Smooth muscle cell (in vitro differentiated cells): ENCODE data around the gene SEMA3B. TPM values are rescaled to one million over a fixed set of nuclear protein-coding genes. Genes with fewer than 3 reads are reported as not detected.

Experiments used
- DNase-seq: peaks from one replicate; lab custom pipeline; 2025; ENCODE audit not compliant: unreplicated experiment; lab: John Stamatoyannopoulos, UW
- H2AFZ ChIP-seq: fragments of 200-600 bp; sonication (generic); 2 replicates; pipeline ENCODE4 v1.6.0; 2016; ENCODE audit warnings: antibody characterized with exemption, low read depth, mild to moderate bottlenecking
- H3F3A ChIP-seq: fragments of 200-600 bp; sonication (generic); 2 replicates; pipeline ENCODE4 v1.6.0; 2017; ENCODE audit warnings: antibody characterized with exemption, low read depth
- H3K27ac ChIP-seq: fragments of 200-600 bp; sonication (generic); 2 replicates; pipeline ENCODE4 v1.5.1; 2016; ENCODE audit warnings: low read depth, mild to moderate bottlenecking
- H3K27me3 ChIP-seq: fragments of 200-600 bp; sonication (generic); 2 replicates; pipeline ENCODE4 v1.6.1; 2016; ENCODE audit warnings: low read depth, mild to moderate bottlenecking
- H3K36me3 ChIP-seq: fragments of 200-600 bp; sonication (generic); 2 replicates; pipeline ENCODE4 v1.5.1; 2016; ENCODE audit warnings: low read depth
- H3K4me1 ChIP-seq: fragments of 200-600 bp; sonication (generic); 2 replicates; pipeline ENCODE4 v1.5.1; 2016; ENCODE audit warnings: low read depth
- H3K4me2 ChIP-seq: fragments of 200-600 bp; sonication (generic); 2 replicates; pipeline ENCODE4 v1.6.0; 2016; ENCODE audit warnings: mild to moderate bottlenecking
- H3K4me3 ChIP-seq: fragments of 200-600 bp; sonication (generic); 2 replicates; pipeline ENCODE4 v1.5.1; 2016; ENCODE audit warnings: mild to moderate bottlenecking
- H3K79me2 ChIP-seq: fragments of 200-600 bp; sonication (generic); 2 replicates; pipeline ENCODE4 v1.6.0; 2016; ENCODE audit warnings: low read depth, mild to moderate bottlenecking
- H3K9ac ChIP-seq: fragments of 200-600 bp; sonication (generic); 2 replicates; pipeline ENCODE4 v1.6.0; 2016; ENCODE audit warnings: low read depth
- H3K9me3 ChIP-seq: fragments of 200-600 bp; sonication (generic); replicated peaks from 2 replicates; pipeline ENCODE4 v1.5.1; 2016; ENCODE audit warnings: low read depth
- H4K20me1 ChIP-seq: fragments of 200-600 bp; sonication (generic); 2 replicates; pipeline ENCODE4 v1.6.0; 2016; ENCODE audit warnings: low read depth
- CTCF ChIP-seq: fragments of 200-600 bp; sonication (generic); IDR thresholded peaks from 2 replicates; pipeline ENCODE4 v1.5.1; 2017; ENCODE audit warnings: borderline replicate concordance, mild to moderate bottlenecking, antibody characterized with exemption; ENCODE audit not compliant: insufficient read depth, poor library complexity, severe bottlenecking
- WGBS: methylation state at CpG from one replicate; pipeline ENCODE4 v1.1.7; 2016; ENCODE audit warnings: low lambda C conversion rate; 5-methylcytosine and 5-hydroxymethylcytosine counted together
- polyA plus RNA-seq: library from polyadenylated mRNA; unstranded; fragments of >200 nt; fragmentation: Nextera tagmentation; extraction: Ambion mirVana; gene quantifications from 2 replicates; pipeline ENCODE4 v1.2.1, GENCODE V29; 2016
- total RNA-seq: library from RNA; depleted of rRNA; stranded (reverse); fragments of >200 nt; gene quantifications from 2 replicates; pipeline ENCODE4 v1.2.3, GENCODE V29; 2014

SEMA3B gene
- total and polyA plus RNA-seq, 2 experiments from 2014 or later, result 26.3 to 48.3 TPM

DNA sequence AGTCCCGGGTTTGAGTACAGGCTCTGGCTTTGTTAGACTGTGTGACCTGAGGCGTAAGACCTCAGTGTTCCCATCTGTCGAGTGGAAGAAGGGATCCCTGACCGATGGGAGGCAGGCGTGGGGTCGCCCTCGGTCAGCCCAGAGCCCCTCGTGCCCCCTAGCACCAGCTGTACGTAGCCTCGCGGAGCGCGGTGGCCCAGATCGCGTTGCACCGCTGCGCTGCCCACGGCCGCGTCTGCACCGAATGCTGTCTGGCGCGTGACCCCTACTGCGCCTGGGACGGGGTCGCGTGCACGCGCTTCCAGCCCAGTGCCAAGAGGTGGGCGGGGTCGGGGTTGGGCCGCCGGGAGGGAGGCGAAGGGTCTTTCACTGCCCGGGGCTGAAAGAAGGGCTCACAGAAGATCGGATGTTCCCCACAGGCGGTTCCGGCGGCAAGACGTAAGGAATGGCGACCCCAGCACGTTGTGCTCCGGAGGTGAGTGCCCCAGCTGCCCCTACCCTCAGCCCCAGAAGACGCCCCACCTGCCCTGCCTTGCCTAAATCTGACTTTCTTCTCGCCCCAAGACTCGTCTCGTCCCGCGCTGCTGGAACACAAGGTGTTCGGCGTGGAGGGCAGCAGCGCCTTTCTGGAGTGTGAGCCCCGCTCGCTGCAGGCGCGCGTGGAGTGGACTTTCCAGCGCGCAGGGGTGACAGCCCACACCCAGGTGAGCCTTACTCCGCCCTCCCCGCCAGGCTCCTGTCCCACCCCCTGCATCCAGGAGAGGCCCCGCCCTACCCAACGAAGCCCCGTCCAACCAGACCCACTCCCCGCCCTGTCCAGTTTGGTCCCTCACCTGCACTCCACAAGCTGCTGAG, 6.4 kb downstream of the SEMA3B start:
- H3K4me2 ChIP-seq, result no peak overlapping the region
- TF ChIP-seq CTCF, result no peak
- no peak for DNase-seq
- H3K9me3 ChIP-seq, result no peaks in the 10 kb centered on the region
- no peaks in the 10 kb centered on the region for H3F3A ChIP-seq
- no peak overlapping the region for H3K9ac ChIP-seq
- WGBS, result 32% methylated on average over 48 of the region's 65 CpGs
- peaks cover 4% of the 10 kb centered on the region for H3K4me1 ChIP-seq
- no peaks in the 10 kb centered on the region for H3K79me2 ChIP-seq
- peaks cover 42% of the 10 kb centered on the region for H3K27me3 ChIP-seq
- no peak overlapping the region for H2AFZ ChIP-seq
- peaks cover 8% of the 10 kb centered on the region for H4K20me1 ChIP-seq
- H3K4me3 ChIP-seq, result no peak overlapping the region
- no peak overlapping the region for H3K27ac ChIP-seq
- H3K36me3 ChIP-seq, result no peaks in the 10 kb centered on the region

DNA sequence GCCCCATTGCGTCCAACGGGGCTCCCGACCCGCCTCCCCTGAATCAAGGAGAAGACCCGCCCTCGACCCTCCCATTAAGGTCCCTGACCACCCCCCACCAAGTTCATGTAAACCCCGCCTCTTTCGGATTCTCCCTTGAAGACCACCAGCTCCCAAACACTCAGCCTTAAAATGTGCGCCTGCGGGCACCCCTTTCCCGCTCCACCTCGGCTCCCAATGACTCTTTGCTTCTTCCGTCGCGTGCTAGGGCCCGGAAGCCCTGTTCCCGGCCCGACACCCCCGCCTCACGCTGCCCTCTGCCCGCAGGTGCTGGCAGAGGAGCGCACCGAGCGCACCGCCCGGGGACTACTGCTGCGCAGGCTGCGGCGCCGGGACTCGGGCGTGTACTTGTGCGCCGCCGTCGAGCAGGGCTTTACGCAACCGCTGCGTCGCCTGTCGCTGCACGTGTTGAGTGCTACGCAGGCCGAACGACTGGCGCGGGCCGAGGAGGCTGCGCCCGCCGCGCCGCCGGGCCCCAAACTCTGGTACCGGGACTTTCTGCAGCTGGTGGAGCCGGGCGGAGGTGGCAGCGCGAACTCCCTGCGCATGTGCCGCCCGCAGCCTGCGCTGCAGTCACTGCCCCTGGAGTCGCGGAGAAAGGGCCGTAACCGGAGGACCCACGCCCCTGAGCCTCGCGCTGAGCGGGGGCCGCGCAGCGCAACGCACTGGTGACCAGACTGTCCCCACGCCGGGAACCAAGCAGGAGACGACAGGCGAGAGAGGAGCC, 7.2 kb downstream of the SEMA3B start:
- 50% methylated on average over 73 of the region's 79 CpGs for WGBS
- no peak for TF ChIP-seq CTCF
- no peak overlapping the region for H3K27ac ChIP-seq

GRCh38 chr3:50276762-50277101, 7.8 kb downstream of the SEMA3B start:
- WGBS, result 94% methylated on average over 17 of the region's 17 CpGs
- peaks cover 4% of the 10 kb centered on the region for H3K4me1 ChIP-seq
- no peak overlapping the region for H3K4me2 ChIP-seq
- H2AFZ ChIP-seq, result no peak overlapping the region
- H3K4me3 ChIP-seq, result no peak overlapping the region
- no peaks in the 10 kb centered on the region for H3F3A ChIP-seq
- H3K27me3 ChIP-seq, result peaks cover 42% of the 10 kb centered on the region
- H4K20me1 ChIP-seq, result peaks cover 8% of the 10 kb centered on the region
- DNase-seq, result no peak
- H3K36me3 ChIP-seq, result no peaks in the 10 kb centered on the region
- TF ChIP-seq CTCF, result no peak
- H3K9me3 ChIP-seq, result no peaks in the 10 kb centered on the region
- no peaks in the 10 kb centered on the region for H3K79me2 ChIP-seq
- H3K27ac ChIP-seq, result no peak overlapping the region
- no peak overlapping the region for H3K9ac ChIP-seq

More for the DNA sequence above, 7.2 kb downstream of the SEMA3B start:
- Histone ChIP-seq H3K9ac (no peak overlapping the region), H3K4me1 (peaks cover 4% of the 10 kb centered on the region), H3K4me2 (no peak overlapping the region), H3K9me3 (no peaks in the 10 kb centered on the region), H4K20me1 (peaks cover 8% of the 10 kb centered on the region), H3K4me3 (no peak overlapping the region), H3K36me3 (no peaks in the 10 kb centered on the region), H3K79me2 (no peaks in the 10 kb centered on the region), H2AFZ (no peak overlapping the region), H3K27me3 (peaks cover 42% of the 10 kb centered on the region), H3F3A (no peaks in the 10 kb centered on the region)
- no peak for DNase-seq
